IMR-90 (cell line): Measurements from ENCODE around the gene FOXN3. TPM values are rescaled to one million over a fixed set of nuclear protein-coding genes. Genes with fewer than 3 reads are reported as not detected.

ENCODE experiments used
- ATAC-seq: fragments of 200-7000 bp; cut with Tn5 transposase; 2 replicates; pipeline ENCODE4 v1.9.1; 2020; ENCODE audit warnings: low read depth, mild to moderate bottlenecking, moderate library complexity
- BruUV-seq: library from RNA; stranded (reverse); fragments of 400-500 nt; replicated peaks from 2 replicates; lab custom pipeline; 2021; lab: Mats Ljungman, UMichigan
- CTCF ChIA-PET: fragments of 300-600 bp; formaldehyde crosslinking; extraction: SDS; loops from one replicate; lab custom pipeline; 2021; ENCODE audit warnings: antibody characterized with exemption; lab: Yijun Ruan, JAX
- POLR2A ChIA-PET: fragments of 300-600 bp; sonication (Branson Sonifier 250); formaldehyde crosslinking; loops from one replicate; lab custom pipeline; 2022; ENCODE audit warnings: antibody characterized with exemption; ENCODE audit not compliant: unreplicated experiment; lab: Charles Lee
- DNase-seq: peaks from one replicate; pipeline ENCODE4 v3.0.0; 2013
- H2AFZ ChIP-seq: replicated peaks from 2 replicates; pipeline ENCODE3; 2013; ENCODE audit warnings: low read length, mild to moderate bottlenecking; ENCODE audit not compliant: poor library complexity
- H2AK5ac ChIP-seq: 2 replicates; pipeline ENCODE4 v1.6.1; 2013; ENCODE audit warnings: low read depth, low read length, inconsistent platforms
- H2AK9ac ChIP-seq: replicated peaks from 2 replicates; pipeline ENCODE3; 2013; ENCODE audit warnings: mild to moderate bottlenecking, low read depth, low read length, moderate library complexity; ENCODE audit not compliant: poor library complexity
- H2BK120ac ChIP-seq: 2 replicates; pipeline ENCODE4 v1.6.1; 2013; ENCODE audit warnings: low read depth, low read length, inconsistent platforms
- H2BK15ac ChIP-seq: 3 replicates; pipeline ENCODE4 v1.6.1; 2013; ENCODE audit warnings: low read depth, low read length, inconsistent platforms
- H2BK20ac ChIP-seq: 2 replicates; pipeline ENCODE4 v1.6.1; 2013; ENCODE audit warnings: low read depth, mild to moderate bottlenecking, inconsistent platforms, low read length, moderate library complexity
- H2BK5ac ChIP-seq: 2 replicates; pipeline ENCODE4 v1.6.1; 2013; ENCODE audit warnings: mild to moderate bottlenecking, low read depth, low read length, inconsistent platforms; ENCODE audit not compliant: poor library complexity, severe bottlenecking
- H3K14ac ChIP-seq: replicated peaks from 2 replicates; pipeline ENCODE4 v1.6.1; 2013; ENCODE audit warnings: low read depth, low read length, inconsistent platforms
- H3K18ac ChIP-seq: 2 replicates; pipeline ENCODE4 v1.6.1; 2013; ENCODE audit warnings: low read depth, low read length, control low read depth
- H3K23ac ChIP-seq: 2 replicates; pipeline ENCODE4 v1.6.1; 2013; ENCODE audit warnings: low read depth, low read length, inconsistent platforms
- H3K27ac ChIP-seq: 2 replicates; pipeline ENCODE4 v1.5.1; 2013; ENCODE audit warnings: mild to moderate bottlenecking, control low read depth, low read length; ENCODE audit not compliant: insufficient read depth
- H3K27me3 ChIP-seq: 2 replicates; pipeline ENCODE4 v1.6.1; 2013; ENCODE audit warnings: low read length; ENCODE audit not compliant: control insufficient read depth, insufficient read depth
- H3K36me3 ChIP-seq: 2 replicates; pipeline ENCODE4 v1.6.1; 2013; ENCODE audit warnings: low read length, mixed read lengths; ENCODE audit not compliant: control insufficient read depth, insufficient read depth
- H3K4ac ChIP-seq: 2 replicates; pipeline ENCODE4 v1.6.1; 2013; ENCODE audit warnings: low read depth, low read length, inconsistent platforms
- H3K4me1 ChIP-seq: 2 replicates; pipeline ENCODE4 v1.6.1; 2013; ENCODE audit warnings: low read length, mixed read lengths; ENCODE audit not compliant: control insufficient read depth, insufficient read depth
- H3K4me2 ChIP-seq: 2 replicates; pipeline ENCODE4 v1.6.1; 2013; ENCODE audit warnings: low read depth, mild to moderate bottlenecking, control low read depth, low read length, moderate library complexity
- H3K4me3 ChIP-seq: 2 replicates; pipeline ENCODE4 v1.5.1; 2013; ENCODE audit warnings: low read depth, mild to moderate bottlenecking, control low read depth, low read length, moderate library complexity; ENCODE audit not compliant: insufficient read depth
- H3K56ac ChIP-seq: 2 replicates; pipeline ENCODE4 v1.6.1; 2013; ENCODE audit warnings: low read length, inconsistent platforms; ENCODE audit not compliant: insufficient read depth; ENCODE audit errors: extremely low read depth
- H3K79me1 ChIP-seq, 2 experiments: 2 replicates each; pipeline ENCODE4 v1.6.1; 2013; ENCODE audit warnings: low read length in 2 of 2, inconsistent platforms in 1 of 2, low read depth in 1 of 2
- H3K9ac ChIP-seq: 2 replicates; pipeline ENCODE4 v1.6.1; 2013; ENCODE audit warnings: low read depth, low read length, control low read depth
- H3K9me1 ChIP-seq: 2 replicates; pipeline ENCODE4 v1.6.1; 2013; ENCODE audit warnings: low read length, inconsistent platforms; ENCODE audit not compliant: insufficient read depth
- H3K9me3 ChIP-seq: 2 replicates; pipeline ENCODE4 v1.6.1; 2013; ENCODE audit warnings: low read length; ENCODE audit not compliant: control insufficient read depth, insufficient read depth
- H4K20me1 ChIP-seq: 2 replicates; pipeline ENCODE4 v1.6.1; 2013; ENCODE audit warnings: low read length, inconsistent platforms; ENCODE audit not compliant: insufficient read depth
- H4K5ac ChIP-seq: 2 replicates; pipeline ENCODE4 v1.6.1; 2013; ENCODE audit warnings: mild to moderate bottlenecking, low read depth, low read length, control low read depth
- H4K8ac ChIP-seq, 2 experiments: 2 replicates each; pipeline ENCODE4 v1.6.1; 2013; ENCODE audit warnings: low read depth in 2 of 2, low read length in 2 of 2, control low read depth in 1 of 2, inconsistent platforms in 1 of 2
- H4K91ac ChIP-seq: 2 replicates; pipeline ENCODE4 v1.6.1; 2013; ENCODE audit warnings: low read depth, low read length, inconsistent platforms; ENCODE audit not compliant: insufficient read depth
- BHLHE40 ChIP-seq: fragments of 150-350 bp; IDR thresholded peaks from 2 replicates; pipeline ENCODE4 v1.6.1; 2016; ENCODE audit warnings: mild to moderate bottlenecking, low read depth, low read length
- ELK1 ChIP-seq: fragments of 150-350 bp; IDR thresholded peaks from 2 replicates; pipeline ENCODE4 v1.6.1; 2016; ENCODE audit warnings: low read depth, mild to moderate bottlenecking, low read length, moderate library complexity, borderline replicate concordance
- FOS ChIP-seq: fragments of 150-350 bp; IDR thresholded peaks from 2 replicates; pipeline ENCODE4 v1.6.1; 2016; ENCODE audit warnings: low read depth, low read length
- MAZ ChIP-seq: IDR thresholded peaks from 2 replicates; pipeline ENCODE4 v1.6.1; 2012; ENCODE audit warnings: low read depth, mild to moderate bottlenecking, low read length, improper control_type of control experiment, moderate library complexity, borderline replicate concordance
- MXI1 ChIP-seq: IDR thresholded peaks from 2 replicates; pipeline ENCODE4 v1.6.1; 2012; ENCODE audit warnings: low read depth, mild to moderate bottlenecking, low read length, moderate library complexity, borderline replicate concordance
- NFE2L2 ChIP-seq: fragments of 150-350 bp; IDR thresholded peaks from 2 replicates; pipeline ENCODE4 v1.6.1; 2016; ENCODE audit warnings: low read depth, mild to moderate bottlenecking, low read length
- POLR2A ChIP-seq: IDR thresholded peaks from 2 replicates; pipeline ENCODE4 v1.6.1; 2012; ENCODE audit warnings: mild to moderate bottlenecking, low read depth, low read length
- RAD21 ChIP-seq: IDR thresholded peaks from 2 replicates; pipeline ENCODE4 v1.6.1; 2012; ENCODE audit warnings: low read length, improper control_type of control experiment
- RCOR1 ChIP-seq: IDR thresholded peaks from 2 replicates; pipeline ENCODE4 v1.6.1; 2012; ENCODE audit warnings: mild to moderate bottlenecking, low read length, improper control_type of control experiment; ENCODE audit not compliant: insufficient replicate concordance
- RFX5 ChIP-seq: IDR thresholded peaks from 2 replicates; pipeline ENCODE4 v1.8.0; 2012; ENCODE audit warnings: low read depth, mild to moderate bottlenecking, low read length, moderate library complexity
- USF2 ChIP-seq: fragments of 150-350 bp; IDR thresholded peaks from 2 replicates; pipeline ENCODE4 v1.6.1; 2017; ENCODE audit warnings: mild to moderate bottlenecking, antibody characterized with exemption, low read length, low read depth
- WGBS, 2 experiments: methylation state at CpG; one replicate each; pipeline versions ENCODE4 v1.1.5 to v1.1.7; 2013; ENCODE audit warnings: missing lambda C conversion rate in 2 of 2; ENCODE audit not compliant: insufficient read length in 1 of 2; ENCODE audit errors: extremely low coverage in 2 of 2; 5-methylcytosine and 5-hydroxymethylcytosine counted together
- dilution Hi-C: fragments of 300-500 bp; cut with HindIII; formaldehyde crosslinking; loops from one replicate; pipeline ENCODE4 v1.14.3; 2018; ENCODE audit warnings: low sequenced_read_pairs; ENCODE audit not compliant: unreplicated experiment
- in situ Hi-C: fragments of 300-500 bp; cut with MboI; formaldehyde crosslinking; loops from 3 replicates; pipeline ENCODE4 v1.14.3; 2019; ENCODE audit warnings: low sequenced_read_pairs, inconsistent platforms, mixed read lengths
- intact Hi-C: fragments of 100-400 bp; cut with micrococcal nuclease; formaldehyde crosslinking; loops from 2 replicates; pipeline ENCODE4 v1.10.0; 2022
- polyA plus RNA-seq, 3 experiments: library from polyadenylated mRNA; depleted of rRNA; stranded (reverse); fragments of >200 nt; gene quantifications; 2 replicates each; pipeline ENCODE4 v1.2.3, GENCODE V29; 2012; ENCODE audit warnings: low replicate concordance in 1 of 3
- total RNA-seq: library from RNA; depleted of rRNA; stranded (reverse); fragments of >200 nt; gene quantifications from 2 replicates; pipeline ENCODE4 v1.2.3, GENCODE V29; 2012
- TF ChIP-seq, protein P1 (sequence below): conservative IDR thresholded peaks from 2 replicates; pipeline ENCODE4 v1.5.1; 2012; ENCODE audit warnings: mild to moderate bottlenecking, low read depth, low read length, improper control_type of control experiment

Gene FOXN3
- total and polyA plus RNA-seq, 2 of the 4 experiments (the other 2 are of a cell fraction): 22.6 to 33.7 TPM

DNA sequence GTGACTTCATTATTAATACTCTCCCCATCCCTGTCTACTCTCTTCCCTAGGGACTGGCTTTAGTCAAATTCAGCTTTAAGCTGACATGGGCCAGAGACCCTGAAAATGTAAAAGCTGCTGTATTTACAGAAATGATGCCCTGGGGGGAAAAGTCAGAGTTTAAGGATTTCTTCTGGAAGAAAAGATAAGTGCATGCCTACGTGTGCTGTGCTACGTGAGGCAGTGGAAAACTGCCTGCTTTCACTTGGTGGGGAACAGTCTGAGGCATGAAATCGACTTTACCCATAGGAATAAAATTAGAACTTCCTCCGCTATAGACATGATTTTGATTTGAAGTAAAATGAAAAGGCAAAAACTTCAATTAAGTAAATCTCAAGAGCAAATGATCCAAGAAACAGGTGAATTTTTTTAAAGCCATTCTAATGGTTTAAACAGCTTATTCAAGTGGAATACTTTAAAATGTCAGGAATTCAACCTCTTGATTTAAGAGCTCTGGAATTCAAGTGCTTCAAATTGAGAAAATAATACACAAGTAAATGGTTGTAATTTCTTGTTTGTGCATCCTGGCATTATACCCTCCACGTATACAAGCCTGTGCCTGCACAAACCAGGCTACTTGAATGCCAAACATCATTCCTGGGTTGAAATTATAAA is 168.5 kb downstream of the FOXN3 start:
- TF ChIP-seq USF2 (no peak), FOS (no peak), RCOR1 (no peak), NFE2L2 (no peak), MXI1 (no peak), POLR2A (no peak), ELK1 (no peak), BHLHE40 (no peak), RAD21 (no peak), MAZ (no peak), RFX5 (no peak)
- TF ChIP-seq, protein P1, sequence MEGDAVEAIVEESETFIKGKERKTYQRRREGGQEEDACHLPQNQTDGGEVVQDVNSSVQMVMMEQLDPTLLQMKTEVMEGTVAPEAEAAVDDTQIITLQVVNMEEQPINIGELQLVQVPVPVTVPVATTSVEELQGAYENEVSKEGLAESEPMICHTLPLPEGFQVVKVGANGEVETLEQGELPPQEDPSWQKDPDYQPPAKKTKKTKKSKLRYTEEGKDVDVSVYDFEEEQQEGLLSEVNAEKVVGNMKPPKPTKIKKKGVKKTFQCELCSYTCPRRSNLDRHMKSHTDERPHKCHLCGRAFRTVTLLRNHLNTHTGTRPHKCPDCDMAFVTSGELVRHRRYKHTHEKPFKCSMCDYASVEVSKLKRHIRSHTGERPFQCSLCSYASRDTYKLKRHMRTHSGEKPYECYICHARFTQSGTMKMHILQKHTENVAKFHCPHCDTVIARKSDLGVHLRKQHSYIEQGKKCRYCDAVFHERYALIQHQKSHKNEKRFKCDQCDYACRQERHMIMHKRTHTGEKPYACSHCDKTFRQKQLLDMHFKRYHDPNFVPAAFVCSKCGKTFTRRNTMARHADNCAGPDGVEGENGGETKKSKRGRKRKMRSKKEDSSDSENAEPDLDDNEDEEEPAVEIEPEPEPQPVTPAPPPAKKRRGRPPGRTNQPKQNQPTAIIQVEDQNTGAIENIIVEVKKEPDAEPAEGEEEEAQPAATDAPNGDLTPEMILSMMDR: no peak
- no peak overlapping the region for H2BK20ac ChIP-seq
- no peak overlapping the region for H2BK15ac ChIP-seq
- H4K5ac ChIP-seq: no peak overlapping the region
- in situ Hi-C loops: no loop called here
- no peak overlapping the region for H2BK5ac ChIP-seq
- intact Hi-C loops: no loop called here
- H4K20me1 ChIP-seq: peaks cover 24% of the 10 kb centered on the region
- H3K14ac ChIP-seq: no peak overlapping the region
- H3K79me1 ChIP-seq: peaks cover 33 to 58% of the 10 kb centered on the region in 2 experiments
- H3K4ac ChIP-seq: no peak overlapping the region
- H3K4me3 ChIP-seq: no peak overlapping the region
- no peak overlapping the region for H2BK120ac ChIP-seq
- DNase-seq (no peak), ATAC-seq (no peak)
- no peak overlapping the region for H3K56ac ChIP-seq
- CTCF ChIA-PET: no interaction called here
- H3K36me3 ChIP-seq: peaks cover 4% of the 10 kb centered on the region
- no peak overlapping the region for H3K27ac ChIP-seq
- no peak overlapping the region for H3K23ac ChIP-seq
- no peak overlapping the region for H2AK9ac ChIP-seq
- H2AK5ac ChIP-seq: no peak overlapping the region
- no peak overlapping the region for H3K18ac ChIP-seq
- POLR2A ChIA-PET: no interaction called here
- H3K9ac ChIP-seq: no peak overlapping the region
- no peak overlapping the region for H4K8ac ChIP-seq
- peaks cover 5% of the 10 kb centered on the region; the same call in 1 of the 2 replicates for H3K9me1 ChIP-seq
- no peak overlapping the region for H4K91ac ChIP-seq
- no peak overlapping the region for H2AFZ ChIP-seq
- no peak overlapping the region for H3K4me2 ChIP-seq
- no peaks in the 10 kb centered on the region for H3K27me3 ChIP-seq
- 100% methylated on average over 2 of the region's 5 CpGs; no CpG with 5 or more reads in 1 of the 2 experiments for WGBS, 2 experiments
- BruUV-seq: no TSS peak
- dilution Hi-C loops: no loop called here
- H3K9me3 ChIP-seq: no peaks in the 10 kb centered on the region
- peaks cover 6% of the 10 kb centered on the region; the same call in 1 of the 2 replicates for H3K4me1 ChIP-seq
